CD4-positive, alpha-beta T cell treated with Interleukin-15 for 1 hour (primary cell): ENCODE results near the gene TSPAN5.

ENCODE experiments used
- DNase-seq: peaks from one replicate; pipeline ENCODE4 v3.0.0-alpha.2; 2020

The TSPAN5 gene

DNA sequence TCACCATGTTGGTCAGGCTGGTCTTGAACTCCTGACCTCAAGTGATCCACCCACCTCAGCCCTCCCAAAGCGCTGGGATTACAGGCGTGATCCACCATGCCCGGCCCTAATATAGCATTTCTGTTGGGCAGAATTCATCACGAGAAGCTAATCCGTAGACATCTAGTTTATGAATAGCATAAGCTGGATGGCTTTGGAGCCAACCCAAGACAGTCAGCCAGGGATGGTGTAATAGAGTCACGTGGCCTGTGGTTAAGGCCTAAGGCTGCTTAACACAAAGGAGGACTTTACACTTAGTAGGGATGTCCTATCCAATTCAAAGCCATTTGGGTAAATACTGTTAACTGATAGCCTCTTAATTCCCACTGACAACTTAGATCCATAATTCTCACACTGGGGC is 223.6 kb downstream of the TSPAN5 start:
- DNase-seq: no peak

DNA sequence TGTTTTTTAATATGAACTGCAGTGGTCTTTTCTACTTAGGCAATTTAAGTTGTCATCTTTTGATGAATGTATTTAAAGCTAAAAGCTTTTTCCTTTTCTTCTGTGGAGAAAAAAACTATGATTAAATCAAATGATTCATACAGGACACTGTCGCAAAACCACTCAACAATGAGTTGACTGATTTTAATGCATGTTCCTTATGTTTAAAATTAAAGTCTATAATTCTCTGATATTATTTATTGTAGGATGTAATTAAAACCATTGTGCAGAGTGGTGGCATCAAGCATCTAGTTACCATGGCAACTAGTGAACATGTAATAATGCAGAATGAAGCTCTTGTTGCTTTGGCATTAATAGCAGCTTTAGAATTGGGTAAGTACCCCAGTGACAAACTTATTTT is 224.7 kb downstream of the TSPAN5 start:
- no peak for DNase-seq

DNA sequence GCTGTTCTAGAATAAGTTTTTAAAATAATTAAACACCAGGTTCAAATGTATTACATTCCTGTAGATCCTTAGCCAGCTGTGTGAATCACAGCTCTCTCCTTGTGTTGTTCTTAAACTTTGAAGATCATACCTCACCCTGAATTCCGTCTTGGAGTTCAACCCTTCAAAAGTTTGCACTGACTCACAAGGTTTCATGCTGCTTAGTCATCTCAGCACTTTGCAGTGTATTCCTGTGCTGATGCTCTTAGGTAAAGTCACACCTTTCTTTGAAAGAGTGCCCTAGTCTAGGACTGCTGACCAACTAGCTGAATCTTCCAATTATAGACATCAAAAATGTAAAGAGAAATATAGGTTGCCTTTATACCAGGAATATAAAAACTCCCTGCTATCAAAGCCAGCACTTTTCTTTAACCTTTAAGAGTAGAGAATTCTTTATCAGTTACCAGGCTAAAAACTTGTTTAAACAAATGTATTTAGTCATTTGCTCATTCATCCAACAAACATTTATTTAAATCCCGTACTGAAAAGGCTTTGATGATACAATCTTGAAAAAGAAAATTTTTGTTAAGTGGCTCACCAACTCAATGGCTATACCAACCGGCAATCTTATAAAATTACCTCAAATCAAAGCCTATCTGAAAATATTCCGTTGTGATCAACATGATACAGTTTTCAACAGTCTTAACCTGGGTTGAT is 227.6 kb downstream of the TSPAN5 start:
- DNase-seq: no peak

DNA sequence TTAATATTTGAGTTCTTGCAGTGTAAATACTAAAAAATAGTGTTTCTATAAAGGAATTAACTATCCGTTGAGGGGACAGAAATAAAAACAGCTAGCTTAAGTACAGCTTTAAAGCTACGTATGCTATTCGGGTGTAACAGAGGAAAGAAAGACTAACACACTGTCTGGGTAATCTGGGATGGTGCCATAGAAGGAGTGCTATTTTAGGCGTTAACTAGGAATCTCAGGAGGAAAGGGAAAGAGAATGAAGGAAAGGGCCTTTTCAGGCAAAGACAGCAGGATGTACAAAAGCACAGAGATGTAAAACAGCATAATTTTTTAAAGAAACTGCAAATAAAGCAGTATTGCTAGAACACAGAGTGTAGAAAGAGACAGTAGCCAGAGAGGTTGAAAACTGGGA is 235.4 kb downstream of the TSPAN5 start:
- no peak for DNase-seq

DNA sequence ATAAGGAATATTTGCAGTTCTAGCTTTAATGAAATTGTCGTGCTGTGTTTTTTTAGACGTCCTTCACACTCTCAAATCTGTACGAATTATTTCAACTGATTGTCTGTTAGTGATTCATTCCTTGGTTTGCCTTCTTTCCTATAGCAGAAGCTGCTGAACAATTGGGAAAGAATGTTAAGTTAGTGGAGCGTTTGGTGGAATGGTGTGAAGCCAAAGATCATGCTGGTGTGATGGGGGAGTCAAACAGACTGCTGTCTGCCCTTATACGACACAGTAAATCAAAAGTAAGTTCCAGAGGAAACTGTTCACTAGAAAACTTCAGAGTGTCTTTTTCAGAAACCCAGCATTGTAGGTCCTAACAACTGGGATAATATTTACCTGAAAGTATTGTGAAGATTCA is 237.3 kb downstream of the TSPAN5 start:
- DNase-seq: no peak
